H1 (cell line): Measurements from ENCODE around the gene RPL36AL. TPM values are rescaled to one million over a fixed set of nuclear protein-coding genes. Genes with fewer than 3 reads are reported as not detected.

ENCODE experiments used
- CTCF ChIA-PET: fragments of 300-600 bp; sonication (Branson Sonifier 250); formaldehyde crosslinking; loops from one replicate; lab custom pipeline; 2021; ENCODE audit not compliant: partially characterized antibody; lab: Charles Lee
- POLR2A ChIA-PET: fragments of 300-600 bp; sonication (Branson Sonifier 250); formaldehyde crosslinking; loops from one replicate; lab custom pipeline; 2021; ENCODE audit warnings: inconsistent platforms; ENCODE audit not compliant: partially characterized antibody; lab: Charles Lee
- DNase-seq, 2 experiments: peaks; one replicate each; pipeline versions ENCODE4 v3.0.0 to v3.0.0-alpha.2; 2010 to 2022; ENCODE audit warnings: low spot score in 2 of 2, low read depth in 1 of 2, mixed read lengths in 1 of 2
- FAIRE-seq: peaks from 2 replicates; lab custom pipeline; 2011; peaks lifted over from hg19 to GRCh38; lab: Jason Lieb, UNC
- H2AFZ ChIP-seq: 2 replicates; pipeline ENCODE4 v1.8.1; 2012; ENCODE audit warnings: low read length, inconsistent platforms
- H2AK5ac ChIP-seq: 2 replicates; pipeline ENCODE4 v1.6.1; 2013; ENCODE audit warnings: low read depth, low read length
- H2BK120ac ChIP-seq: replicated peaks from 2 replicates; pipeline ENCODE3; 2013; ENCODE audit warnings: low read depth, low read length, inconsistent platforms
- H2BK12ac ChIP-seq: 2 replicates; pipeline ENCODE4 v1.6.1; 2013; ENCODE audit warnings: low read depth, low read length
- H2BK15ac ChIP-seq: 2 replicates; pipeline ENCODE4 v1.6.1; 2013; ENCODE audit warnings: low read length
- H2BK20ac ChIP-seq: 2 replicates; pipeline ENCODE4 v1.6.1; 2013; ENCODE audit warnings: low read length
- H2BK5ac ChIP-seq: 2 replicates; pipeline ENCODE4 v1.6.1; 2013; ENCODE audit warnings: low read depth, low read length
- H3K14ac ChIP-seq: 2 replicates; pipeline ENCODE4 v1.6.1; 2013; ENCODE audit warnings: inconsistent platforms; ENCODE audit not compliant: insufficient read length
- H3K18ac ChIP-seq: 2 replicates; pipeline ENCODE4 v1.6.1; 2013; ENCODE audit warnings: low read length; ENCODE audit errors: extremely low read depth
- H3K23ac ChIP-seq: 2 replicates; pipeline ENCODE4 v1.6.1; 2013; ENCODE audit warnings: inconsistent platforms; ENCODE audit not compliant: insufficient read length
- H3K23me2 ChIP-seq: 2 replicates; pipeline ENCODE4 v1.6.1; 2013; ENCODE audit warnings: low read depth, low read length
- H3K27ac ChIP-seq: 2 replicates; pipeline ENCODE4 v1.6.1; 2011; ENCODE audit warnings: low read depth, low read length, inconsistent platforms
- H3K27me3 ChIP-seq, 4 experiments: replicated peaks in 1 of 4; 1 replicate in 1 of 4; 2 replicates in 3 of 4; pipeline versions ENCODE4 v1.6.1 to v1.8.1; 2011 to 2013; ENCODE audit warnings: low read length in 3 of 4, mild to moderate bottlenecking in 3 of 4, inconsistent platforms in 2 of 4, mixed read lengths in 2 of 4, moderate library complexity in 1 of 4; ENCODE audit not compliant: control insufficient read depth in 3 of 4, insufficient read depth in 3 of 4; ENCODE audit errors: extremely low read depth in 1 of 4
- H3K36me3 ChIP-seq, 4 experiments: 2 replicates each; pipeline versions ENCODE4 v1.6.1 to v1.8.1; 2011 to 2013; ENCODE audit warnings: mild to moderate bottlenecking in 4 of 4, low read length in 3 of 4, moderate library complexity in 2 of 4, control low read depth in 1 of 4, inconsistent platforms in 1 of 4; ENCODE audit not compliant: insufficient read depth in 4 of 4, control insufficient read depth in 2 of 4
- H3K4ac ChIP-seq: replicated peaks from 2 replicates; pipeline ENCODE3; 2013; ENCODE audit warnings: low read length, low read depth, mixed read lengths, inconsistent platforms; ENCODE audit not compliant: insufficient read length
- H3K4me1 ChIP-seq, 4 experiments: replicated peaks in 1 of 4; 1 replicate in 1 of 4; 2 replicates in 3 of 4; pipeline versions ENCODE4 v1.6.1 to v1.8.1; 2011 to 2013; ENCODE audit warnings: low read length in 3 of 4, inconsistent platforms in 2 of 4, mixed read lengths in 1 of 4; ENCODE audit not compliant: insufficient read depth in 4 of 4, control insufficient read depth in 3 of 4
- H3K4me2 ChIP-seq, 2 experiments: 2 replicates each; pipeline versions ENCODE4 v1.6.1 to v1.8.1; 2011 to 2013; ENCODE audit warnings: low read depth in 2 of 2, low read length in 2 of 2, control low read depth in 1 of 2, inconsistent platforms in 1 of 2, mild to moderate bottlenecking in 1 of 2; ENCODE audit not compliant: insufficient read depth in 1 of 2
- H3K4me3 ChIP-seq, 4 experiments: fragments of 200-600, 300-600 bp in 1 of 4; sonication (generic), shearing (Covaris generic), sonication (Bioruptor Twin) in 1 of 4; 2 replicates each; pipeline versions ENCODE4 v1.5.1 to v1.8.1; 2011 to 2016; ENCODE audit warnings: low read length in 4 of 4, low read depth in 3 of 4, control low read depth in 2 of 4, inconsistent platforms in 2 of 4, mild to moderate bottlenecking in 2 of 4, mixed read lengths in 1 of 4, moderate library complexity in 1 of 4; ENCODE audit not compliant: insufficient read depth in 2 of 4; ENCODE audit errors: extremely low read depth in 1 of 4
- H3K56ac ChIP-seq: replicated peaks from 2 replicates; pipeline ENCODE3; 2013; ENCODE audit warnings: low read depth, mild to moderate bottlenecking, mixed read lengths, low read length, inconsistent platforms; ENCODE audit not compliant: insufficient read length
- H3K79me1 ChIP-seq: 2 replicates; pipeline ENCODE4 v1.6.1; 2013; ENCODE audit warnings: low read depth, low read length, control low read depth
- H3K79me2 ChIP-seq, 2 experiments: 2 replicates each; pipeline versions ENCODE4 v1.6.1 to v1.8.1; 2012 to 2013; ENCODE audit warnings: low read length in 2 of 2, mild to moderate bottlenecking in 2 of 2, inconsistent platforms in 1 of 2; ENCODE audit not compliant: insufficient read depth in 2 of 2, control insufficient read depth in 1 of 2
- H3K9ac ChIP-seq, 4 experiments: replicated peaks in 1 of 4; 1 replicate in 1 of 4; 2 replicates in 3 of 4; pipeline versions ENCODE4 v1.6.1 to v1.8.1; 2011 to 2013; ENCODE audit warnings: low read depth in 3 of 4, low read length in 3 of 4, control low read depth in 2 of 4, mild to moderate bottlenecking in 2 of 4, moderate library complexity in 2 of 4, inconsistent platforms in 1 of 4; ENCODE audit errors: extremely low read depth in 1 of 4
- H3K9me3 ChIP-seq, 2 experiments: 2 replicates each; pipeline versions ENCODE4 v1.6.1 to v1.8.1; 2012 to 2013; ENCODE audit warnings: mild to moderate bottlenecking in 2 of 2, moderate library complexity in 2 of 2, control low read depth in 1 of 2, inconsistent platforms in 1 of 2, low read depth in 1 of 2, low read length in 1 of 2, mixed read lengths in 1 of 2; ENCODE audit not compliant: insufficient read depth in 2 of 2
- H4K20me1 ChIP-seq, 2 experiments: replicated peaks in 1 of 2; 2 replicates each; pipeline versions ENCODE3 to v1.8.1; 2011 to 2013; ENCODE audit warnings: inconsistent platforms in 2 of 2, low read length in 2 of 2, mild to moderate bottlenecking in 1 of 2; ENCODE audit not compliant: insufficient read depth in 2 of 2, control insufficient read depth in 1 of 2
- H4K5ac ChIP-seq: 2 replicates; pipeline ENCODE4 v1.6.1; 2013; ENCODE audit warnings: low read length, low read depth, mixed read lengths, inconsistent platforms; ENCODE audit not compliant: insufficient read length
- H4K8ac ChIP-seq: 2 replicates; pipeline ENCODE4 v1.8.0; 2013; ENCODE audit warnings: mild to moderate bottlenecking, moderate library complexity, low read length, inconsistent platforms; ENCODE audit not compliant: insufficient read depth; ENCODE audit errors: extremely low read depth
- H4K91ac ChIP-seq: replicated peaks from 2 replicates; pipeline ENCODE3; 2013; ENCODE audit warnings: low read length, mixed read lengths, inconsistent platforms; ENCODE audit not compliant: insufficient read length
- CREB1 ChIP-seq: IDR thresholded peaks from 2 replicates; pipeline ENCODE4 v1.6.1; 2012; ENCODE audit warnings: inconsistent platforms
- NANOG ChIP-seq: IDR thresholded peaks from 2 replicates; pipeline ENCODE4 v1.6.1; 2011; ENCODE audit warnings: low read length, low read depth, mild to moderate bottlenecking, inconsistent platforms; ENCODE audit not compliant: insufficient read depth, poor library complexity, severe bottlenecking
- SIRT6 ChIP-seq: IDR thresholded peaks from one replicate; pipeline ENCODE4 v1.7.1; 2012; ENCODE audit warnings: low read length, inconsistent platforms
- SP2 ChIP-seq: IDR thresholded peaks from 2 replicates; pipeline ENCODE4 v1.6.1; 2012; ENCODE audit warnings: mild to moderate bottlenecking, low read length, inconsistent platforms
- TAF1 ChIP-seq: IDR thresholded peaks from 2 replicates; pipeline ENCODE4 v1.6.1; 2011; ENCODE audit warnings: mild to moderate bottlenecking, low read depth, low read length
- WGBS, 2 experiments: shearing (Covaris generic) in 1 of 2; methylation state at CpG; one replicate each; pipeline versions ENCODE4 v1.1.6 to v1.1.7; 2013 to 2015; ENCODE audit warnings: low lambda C conversion rate in 2 of 2, mixed read lengths in 2 of 2, inconsistent platforms in 1 of 2, low coverage in 1 of 2, missing lambda C conversion rate in 1 of 2; ENCODE audit not compliant: insufficient replicate concordance in 2 of 2, insufficient coverage in 1 of 2, insufficient read length in 1 of 2; ENCODE audit errors: extremely low coverage in 1 of 2, missing lambda C conversion rate in 1 of 2; 5-methylcytosine and 5-hydroxymethylcytosine counted together
- polyA plus RNA-seq, 7 experiments: library from polyadenylated mRNA; depleted of rRNA in 3 of 7; stranded (reverse) in 5 of 7; unstranded in 2 of 7; fragments of >200 nt in 5 of 7; fragments of 200-250 nt in 2 of 7; gene quantifications; 1 replicate in 5 of 7; 2 replicates in 1 of 7; 4 replicates in 1 of 7; pipeline versions ENCODE4 v1.2.1 to v1.2.3, GENCODE V29; 2011 to 2013; ENCODE audit warnings: missing spikeins in 2 of 7, mixed read lengths in 2 of 7
- total RNA-seq: library from RNA; stranded (reverse); fragmentation: NEBNext Ultra II Directional; extraction: Animal tissue kit (Norgen Biotek cat#: 25700); gene quantifications from 2 replicates; pipeline ENCODE4 v1.2.1, GENCODE V29; 2021
- TF ChIP-seq, protein P1 (sequence below): IDR thresholded peaks from 2 replicates; pipeline ENCODE4 v1.6.1; 2012; ENCODE audit warnings: inconsistent platforms

The RPL36AL gene
- total and polyA plus RNA-seq, 2 of the 8 experiments (the other 6 are each of a cell fraction or from before 2014, with no cell fraction given), result 138 to 230 TPM

- 94% methylated on average over 5 of the region's 5 CpGs; no CpG with 5 or more reads in 1 of the 2 experiments for WGBS, 2 experiments
These were observed 46.4 kb downstream of the RPL36AL start for GRCh38 chr14:49574038-49574437.

More at GRCh38 chr14:49574038-49574437, 46.4 kb downstream of the RPL36AL start:
- Histone ChIP-seq H2BK15ac (no peak overlapping the region), H3K4ac (no peak overlapping the region), H4K20me1 (peaks cover 0 to 3% of the 10 kb centered on the region in 2 experiments), H3K23me2 (no peaks in the 10 kb centered on the region), H2AFZ (no peak overlapping the region), H3K14ac (no peak overlapping the region), H4K91ac (no peak overlapping the region), H3K18ac (no peak overlapping the region), H4K8ac (no peak overlapping the region), H3K4me1 (no peaks in the 10 kb centered on the region), H4K5ac (no peak overlapping the region), H2AK5ac (no peak overlapping the region), H3K23ac (no peak overlapping the region), H3K27ac (no peak overlapping the region), H3K9me3 (peaks cover 0 to 2% of the 10 kb centered on the region in 2 experiments; a peak in 1 of 4 replicates), H3K4me2 (no peak overlapping the region), H2BK5ac (no peak overlapping the region), H3K56ac (no peak overlapping the region), H3K4me3 (no peak overlapping the region), H3K79me2 (peaks cover 0 to 4% of the 10 kb centered on the region in 2 experiments; a peak in 1 of 4 replicates), H2BK120ac (no peak overlapping the region), H3K27me3 (no peaks in the 10 kb centered on the region), H2BK20ac (no peak overlapping the region), H3K9ac (no peak overlapping the region), H3K36me3 (peaks cover 0 to 43% (median 18%) of the 10 kb centered on the region in 4 experiments), H3K79me1 (no peaks in the 10 kb centered on the region), H2BK12ac (no peak overlapping the region)
- TF ChIP-seq, protein P1, sequence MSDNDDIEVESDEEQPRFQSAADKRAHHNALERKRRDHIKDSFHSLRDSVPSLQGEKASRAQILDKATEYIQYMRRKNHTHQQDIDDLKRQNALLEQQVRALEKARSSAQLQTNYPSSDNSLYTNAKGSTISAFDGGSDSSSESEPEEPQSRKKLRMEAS, result no peak
- TF ChIP-seq TAF1, result no peak
- TF ChIP-seq CREB1, result no peak
- TF ChIP-seq NANOG, result no peak
- TF ChIP-seq SP2, result no peak
- TF ChIP-seq SIRT6, result no peak
- POLR2A ChIA-PET, result interaction anchor here (0.6 to 5.5 kb wide), 3 partner anchors 11 to 219 kb away, joined by 3 to 52 read pairs (median 3); partner anchors contain the start of gene RPS29
- CTCF ChIA-PET, result interaction anchor here (0.9 kb wide), 1 partner anchor 102 kb away, joined by 4 read pairs; no protein-coding TSS in a partner anchor
- DNase-seq (no peak), FAIRE-seq (no peak)
